ENCODE measurements around the gene DCHS2.

DCHS2 gene
- total RNA-seq, result 0 to 0.30 (median 0.07) reads per million in 9 experiments

- no peaks in the 10 kb centered on the region for H3K9me3 Mint-ChIP-seq
- peaks cover 50 to 76% of the 10 kb centered on the region in 2 donors for H3K27me3 Mint-ChIP-seq
- ATAC-seq (replicated peaks) (no peak), DNase-seq (no peak)
- H3K4me1 Mint-ChIP-seq (ENCODE audit: low read depth in 2 of 2), result peaks cover 4 to 8% of the 10 kb centered on the region in 2 donors
- no peak within 1 kb of the TSS for H3K27ac Mint-ChIP-seq
- H3K4me3 Mint-ChIP-seq, result peak within 1 kb of the TSS; percentile 42 to 65
- no peaks in the 10 kb centered on the region for H3K36me3 Mint-ChIP-seq (ENCODE audit: insufficient read depth)
Measured at GRCh38 chr4:154491341-154492271, at the start of gene DCHS2. Gene DCHS2 (minus strand): TSS chr4:154491799. CDS start chr4:154491355, 444 bp downstream.

- DNase-seq (no peak), ATAC-seq (replicated peaks) (no peak)
- Mint-ChIP-seq H3K4me1 (ENCODE audit: low read depth in 2 of 2) (peaks cover 0 to 5% of the 10 kb centered on the region in 2 donors), H3K27me3 (no peaks in the 10 kb centered on the region), H3K4me3 (no peak overlapping the region), H3K36me3 (ENCODE audit: insufficient read depth) (peaks cover 33% of the 10 kb centered on the region), H3K27ac (peak overlapping the region in 1 of 2 donors; percentile 4), H3K9me3 (no peaks in the 10 kb centered on the region)
Measured at GRCh38 chr4:154534296-154534695, 42.7 kb upstream of the DCHS2 start.

- ATAC-seq (replicated peaks), result no peak
- Mint-ChIP-seq H3K4me1 (ENCODE audit: low read depth in 2 of 2) (no peaks in the 10 kb centered on the region), H3K27ac (no peak overlapping the region), H3K27me3 (peaks cover 24 to 28% of the 10 kb centered on the region in 2 donors), H3K4me3 (no peak overlapping the region), H3K36me3 (ENCODE audit: insufficient read depth) (no peaks in the 10 kb centered on the region), H3K9me3 (no peaks in the 10 kb centered on the region)
- no peak for DNase-seq
Measured at GRCh38 chr4:154529728-154530519, 38.3 kb upstream of the DCHS2 start.

- ATAC-seq (replicated peaks) (no peak), DNase-seq (no peak)
- H3K27me3 Mint-ChIP-seq, result peaks cover 34 to 37% of the 10 kb centered on the region in 2 donors
- no peaks in the 10 kb centered on the region for H3K4me1 Mint-ChIP-seq (ENCODE audit: low read depth in 2 of 2)
- no peak overlapping the region for H3K4me3 Mint-ChIP-seq
- H3K36me3 Mint-ChIP-seq (ENCODE audit: insufficient read depth), result no peaks in the 10 kb centered on the region
- H3K9me3 Mint-ChIP-seq, result no peaks in the 10 kb centered on the region
- H3K27ac Mint-ChIP-seq, result no peak overlapping the region
Measured at GRCh38 chr4:154528869-154529268, 37.3 kb upstream of the DCHS2 start.

- DNase-seq (no peak), ATAC-seq (replicated peaks) (no peak)
- Mint-ChIP-seq H3K36me3 (ENCODE audit: insufficient read depth) (no peaks in the 10 kb centered on the region), H3K27ac (no peak overlapping the region), H3K27me3 (peaks cover 44 to 49% of the 10 kb centered on the region in 2 donors), H3K4me3 (no peak overlapping the region), H3K4me1 (ENCODE audit: low read depth in 2 of 2) (no peaks in the 10 kb centered on the region), H3K9me3 (no peaks in the 10 kb centered on the region)
Measured at GRCh38 chr4:154527308-154527707, 35.7 kb upstream of the DCHS2 start.

- Mint-ChIP-seq H3K4me1 (ENCODE audit: low read depth in 2 of 2) (no peaks in the 10 kb centered on the region), H3K36me3 (ENCODE audit: insufficient read depth) (no peaks in the 10 kb centered on the region), H3K27me3 (peaks cover 45 to 50% of the 10 kb centered on the region in 2 donors), H3K4me3 (no peak overlapping the region), H3K27ac (no peak overlapping the region), H3K9me3 (no peaks in the 10 kb centered on the region)
- ATAC-seq (replicated peaks) (no peak), DNase-seq (no peak)
Measured at GRCh38 chr4:154526151-154526550, 34.6 kb upstream of the DCHS2 start.

- Mint-ChIP-seq H3K9me3 (no peaks in the 10 kb centered on the region), H3K4me1 (ENCODE audit: low read depth in 2 of 2) (no peaks in the 10 kb centered on the region), H3K27ac (no peak overlapping the region), H3K27me3 (peaks cover 61 to 67% of the 10 kb centered on the region in 2 donors), H3K4me3 (no peak overlapping the region), H3K36me3 (ENCODE audit: insufficient read depth) (no peaks in the 10 kb centered on the region)
- DNase-seq (no peak), ATAC-seq (replicated peaks) (no peak)
Measured at GRCh38 chr4:154521607-154522006, 30.0 kb upstream of the DCHS2 start.

- no peak overlapping the region for H3K4me3 Mint-ChIP-seq
- no peaks in the 10 kb centered on the region for H3K4me1 Mint-ChIP-seq (ENCODE audit: low read depth in 2 of 2)
- no peak overlapping the region for H3K27ac Mint-ChIP-seq
- ATAC-seq (replicated peaks) (no peak), DNase-seq (no peak)
- H3K36me3 Mint-ChIP-seq (ENCODE audit: insufficient read depth), result no peaks in the 10 kb centered on the region
- H3K9me3 Mint-ChIP-seq, result no peaks in the 10 kb centered on the region
- H3K27me3 Mint-ChIP-seq, result peaks cover 48 to 57% of the 10 kb centered on the region in 2 donors
Measured at GRCh38 chr4:154519214-154519613, 27.6 kb upstream of the DCHS2 start.

GRCh38 chr4:154517591-154517990 is 26.0 kb upstream of the DCHS2 start:
- Mint-ChIP-seq H3K9me3 (no peaks in the 10 kb centered on the region), H3K36me3 (ENCODE audit: insufficient read depth) (no peaks in the 10 kb centered on the region), H3K27ac (no peak overlapping the region), H3K27me3 (peaks cover 38 to 60% of the 10 kb centered on the region in 2 donors), H3K4me3 (no peak overlapping the region), H3K4me1 (ENCODE audit: low read depth in 2 of 2) (no peaks in the 10 kb centered on the region)
- DNase-seq (no peak), ATAC-seq (replicated peaks) (no peak)

GRCh38 chr4:154516318-154517029 is 24.9 kb upstream of the DCHS2 start:
- no peaks in the 10 kb centered on the region for H3K9me3 Mint-ChIP-seq
- no peak for DNase-seq
- H3K27me3 Mint-ChIP-seq, result peaks cover 40 to 68% of the 10 kb centered on the region in 2 donors
- no peak for ATAC-seq (replicated peaks)
- no peak overlapping the region for H3K4me3 Mint-ChIP-seq
- H3K27ac Mint-ChIP-seq, result no peak overlapping the region
- H3K4me1 Mint-ChIP-seq (ENCODE audit: low read depth in 2 of 2), result no peaks in the 10 kb centered on the region
- H3K36me3 Mint-ChIP-seq (ENCODE audit: insufficient read depth), result no peaks in the 10 kb centered on the region

- H3K4me1 Mint-ChIP-seq (ENCODE audit: low read depth in 2 of 2), result no peaks in the 10 kb centered on the region
- ATAC-seq (replicated peaks) (no peak), DNase-seq (no peak)
- peaks cover 41 to 83% of the 10 kb centered on the region in 2 donors for H3K27me3 Mint-ChIP-seq
- no peaks in the 10 kb centered on the region for H3K9me3 Mint-ChIP-seq
- no peak overlapping the region for H3K4me3 Mint-ChIP-seq
- no peak overlapping the region for H3K27ac Mint-ChIP-seq
- H3K36me3 Mint-ChIP-seq (ENCODE audit: insufficient read depth), result no peaks in the 10 kb centered on the region
Measured at GRCh38 chr4:154511981-154512380, 20.4 kb upstream of the DCHS2 start.

- no peaks in the 10 kb centered on the region for H3K4me1 Mint-ChIP-seq (ENCODE audit: low read depth in 2 of 2)
- H3K4me3 Mint-ChIP-seq, result no peak overlapping the region
- no peak overlapping the region for H3K27ac Mint-ChIP-seq
- H3K27me3 Mint-ChIP-seq, result peaks cover 41 to 83% of the 10 kb centered on the region in 2 donors
- no peaks in the 10 kb centered on the region for H3K36me3 Mint-ChIP-seq (ENCODE audit: insufficient read depth)
- DNase-seq (no peak), ATAC-seq (replicated peaks) (no peak)
- no peaks in the 10 kb centered on the region for H3K9me3 Mint-ChIP-seq
Measured at GRCh38 chr4:154511548-154511947, 19.9 kb upstream of the DCHS2 start.

- no peak for DNase-seq
- Mint-ChIP-seq H3K27ac (no peak overlapping the region), H3K9me3 (no peaks in the 10 kb centered on the region), H3K4me3 (no peak overlapping the region), H3K36me3 (ENCODE audit: insufficient read depth) (no peaks in the 10 kb centered on the region), H3K4me1 (ENCODE audit: low read depth in 2 of 2) (no peaks in the 10 kb centered on the region), H3K27me3 (peaks cover 52 to 82% of the 10 kb centered on the region in 2 donors)
- ATAC-seq (replicated peaks), result no peak
Measured at GRCh38 chr4:154507156-154507555, 15.6 kb upstream of the DCHS2 start.
